ENCODE measurements around the gene AQP12B.

DNA sequence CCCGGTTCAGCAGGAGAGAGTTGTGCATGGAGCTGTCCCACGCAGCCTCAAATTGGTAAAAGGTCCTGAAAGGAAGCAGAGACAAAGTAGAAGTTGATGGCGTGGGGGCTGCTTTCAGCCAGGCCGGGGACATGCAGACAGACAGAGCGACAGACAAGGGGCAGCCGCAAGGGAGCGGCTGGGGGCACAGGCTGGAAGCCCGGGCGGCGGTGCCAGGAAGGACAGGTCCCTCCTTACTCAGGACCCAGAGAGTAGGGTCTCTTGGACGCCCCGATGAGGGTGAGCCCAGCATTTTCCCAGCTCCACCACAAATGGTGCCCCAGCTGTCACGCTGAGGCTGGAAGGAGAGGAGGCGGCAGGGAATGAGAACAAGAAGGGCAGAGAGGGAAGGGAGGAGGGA is 44.2 kb upstream of the AQP12B start:
- TF ChIP-seq ARNTL (CRISPR knock-in tag; IDR thresholded peaks at IDR 0.05; ENCODE audit: borderline replicate concordance, low read depth) (no peak), CREB5 (CRISPR knock-in tag; IDR thresholded peaks at IDR 0.05; ENCODE audit: low read depth) (no peak), ZC3H10 (CRISPR knock-in tag; IDR thresholded peaks at IDR 0.05) (no peak), TOX (CRISPR knock-in tag; IDR thresholded peaks at IDR 0.05; ENCODE audit: borderline replicate concordance) (no peak), RARB (CRISPR knock-in tag; IDR thresholded peaks at IDR 0.05) (no peak), PATZ1 (CRISPR knock-in tag; IDR thresholded peaks at IDR 0.05; ENCODE audit: borderline replicate concordance) (no peak), ZFP30 (CRISPR knock-in tag; IDR thresholded peaks at IDR 0.05) (no peak), ZFP3 (CRISPR knock-in tag; IDR thresholded peaks at IDR 0.05) (no peak), PPARA (CRISPR knock-in tag; IDR thresholded peaks at IDR 0.05; ENCODE audit: borderline replicate concordance) (no peak)
- TF ChIP-seq, protein P1, sequence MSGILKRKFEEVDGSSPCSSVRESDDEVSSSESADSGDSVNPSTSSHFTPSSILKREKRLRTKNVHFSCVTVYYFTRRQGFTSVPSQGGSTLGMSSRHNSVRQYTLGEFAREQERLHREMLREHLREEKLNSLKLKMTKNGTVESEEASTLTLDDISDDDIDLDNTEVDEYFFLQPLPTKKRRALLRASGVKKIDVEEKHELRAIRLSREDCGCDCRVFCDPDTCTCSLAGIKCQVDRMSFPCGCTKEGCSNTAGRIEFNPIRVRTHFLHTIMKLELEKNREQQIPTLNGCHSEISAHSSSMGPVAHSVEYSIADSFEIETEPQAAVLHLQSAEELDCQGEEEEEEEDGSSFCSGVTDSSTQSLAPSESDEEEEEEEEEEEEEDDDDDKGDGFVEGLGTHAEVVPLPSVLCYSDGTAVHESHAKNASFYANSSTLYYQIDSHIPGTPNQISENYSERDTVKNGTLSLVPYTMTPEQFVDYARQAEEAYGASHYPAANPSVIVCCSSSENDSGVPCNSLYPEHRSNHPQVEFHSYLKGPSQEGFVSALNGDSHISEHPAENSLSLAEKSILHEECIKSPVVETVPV (CRISPR knock-in tag; IDR thresholded peaks at IDR 0.05): no peak

Measured in SK-N-SH treated with all-trans-retinoic acid at 6 μM for 48 hours (cell line).